HL-60 (cell line): ENCODE measurements around the gene CENPX.

Experiments
- DNase-seq, 2 experiments: peaks; one replicate each; pipeline ENCODE4 v3.0.0-alpha.2; 2010 to 2020; ENCODE audit warnings: low read depth in 1 of 2, low spot score in 1 of 2
- H3K27ac ChIP-seq: fragments of 250-450 bp; sonication (Bioruptor Pico); replicated peaks from 2 replicates; pipeline ENCODE4 v1.5.1; 2020; ENCODE audit warnings: mild to moderate bottlenecking, moderate library complexity
- H3K27me3 ChIP-seq: fragments of 250-450 bp; sonication (Bioruptor Pico); 2 replicates; pipeline ENCODE4 v1.5.1; 2021; ENCODE audit warnings: mild to moderate bottlenecking, moderate library complexity; ENCODE audit not compliant: insufficient read depth, poor library complexity, severe bottlenecking
- H3K4me3 ChIP-seq: replicated peaks from 2 replicates; pipeline ENCODE4 v1.5.1; 2011; ENCODE audit warnings: mild to moderate bottlenecking, control low read depth, low read length; ENCODE audit not compliant: insufficient read depth
- CTCF ChIP-seq: IDR thresholded peaks from one replicate; pipeline ENCODE4 v1.5.1; 2011; ENCODE audit warnings: low read length, control low read depth, inconsistent platforms; ENCODE audit not compliant: insufficient read depth
- GABPA ChIP-seq: IDR thresholded peaks from 2 replicates; pipeline ENCODE4 v1.6.1; 2012; ENCODE audit warnings: low read depth
- POLR2AphosphoS5 ChIP-seq: IDR thresholded peaks from 2 replicates; pipeline ENCODE4 v1.6.1; 2012; ENCODE audit warnings: low read depth
- REST ChIP-seq: IDR thresholded peaks from 2 replicates; pipeline ENCODE4 v1.6.1; 2012; ENCODE audit warnings: low read depth; ENCODE audit not compliant: insufficient replicate concordance
- SPI1 ChIP-seq: IDR thresholded peaks from 2 replicates; pipeline ENCODE4 v1.6.1; 2012; ENCODE audit warnings: low read depth, mild to moderate bottlenecking, borderline replicate concordance

Gene CENPX

GRCh38 chr17:82035488-82035887, 12.8 kb upstream of the CENPX start:
- no peaks in the 10 kb centered on the region for H3K27me3 ChIP-seq
- no peak for TF ChIP-seq POLR2AphosphoS5
- TF ChIP-seq GABPA = no peak
- TF ChIP-seq CTCF = no peak
- TF ChIP-seq REST = no peak
- TF ChIP-seq SPI1 = no peak
- H3K27ac ChIP-seq = no peak overlapping the region
- no peak overlapping the region for H3K4me3 ChIP-seq
- no peak for DNase-seq

GRCh38 chr17:82034371-82035011, 11.8 kb upstream of the CENPX start:
- no peak for DNase-seq
- TF ChIP-seq REST (no peak), POLR2AphosphoS5 (peak; percentile 29; the same call in 1 of the 2 replicates)
- no peak overlapping the region for H3K27ac ChIP-seq
- no peaks in the 10 kb centered on the region for H3K27me3 ChIP-seq
- no peak overlapping the region for H3K4me3 ChIP-seq

- no peak overlapping the region for H3K4me3 ChIP-seq
- no peak for TF ChIP-seq REST
- TF ChIP-seq GABPA = no peak
- TF ChIP-seq CTCF = no peak
- TF ChIP-seq POLR2AphosphoS5 = no peak
- TF ChIP-seq SPI1 = no peak
Observed at GRCh38 chr17:82033359-82034085, 10.8 kb upstream of the CENPX start.

More at GRCh38 chr17:82033359-82034085, 10.8 kb upstream of the CENPX start:
- Histone ChIP-seq H3K27me3 (no peaks in the 10 kb centered on the region), H3K27ac (no peak overlapping the region)
- no peak for DNase-seq
